Fibroblast of skin of left quadriceps (primary cell): Measurements from ENCODE around the gene SPCS3.
A peak's percentile ranks its signal among the peaks of the same experiment; 100 is the strongest.
"Not testable (repeated sequence)": the region's sequence is repeated elsewhere in the genome, so short reads cannot be mapped to it uniquely, and the experiment has no call there.

Experiments
- DNase-seq, 2 experiments: peaks; one replicate each; pipeline ENCODE4 v3.0.0-alpha.2; 2013; ENCODE audit warnings: low read depth in 2 of 2

SPCS3 gene

GRCh38 chr4:176319704-176320339, at the start of gene SPCS3:
TSS of gene SPCS3 (plus strand) at chr4:176319966. CDS start at chr4:176320077, 111 bp downstream.
- DNase-seq, result peak; percentile 90 to 91

- DNase-seq, result peak; percentile 97 to 98
Measured at GRCh38 chr4:176270669-176271068, 49.1 kb upstream of the SPCS3 start.

- no peak for DNase-seq
Measured at GRCh38 chr4:176271749-176272148, 48.0 kb upstream of the SPCS3 start.

- no peak for DNase-seq
Measured at GRCh38 chr4:176272799-176273198, 47.0 kb upstream of the SPCS3 start.

GRCh38 chr4:176273736-176274135, 46.0 kb upstream of the SPCS3 start:
- DNase-seq, result no peak

- no peak for DNase-seq
Measured at GRCh38 chr4:176274441-176274840, 45.3 kb upstream of the SPCS3 start.

- no peak for DNase-seq
Measured at GRCh38 chr4:176276710-176277109, 43.1 kb upstream of the SPCS3 start.

GRCh38 chr4:176277162-176277904, 42.4 kb upstream of the SPCS3 start:
- peak in 1 of 2 experiments; percentile 59 for DNase-seq

- not testable (repeated sequence) for DNase-seq
Measured at GRCh38 chr4:176279560-176279959, 40.2 kb upstream of the SPCS3 start.

- DNase-seq, result no peak
Measured at GRCh38 chr4:176286728-176287127, 33.0 kb upstream of the SPCS3 start.

- no peak for DNase-seq
Measured at GRCh38 chr4:176287546-176287945, 32.2 kb upstream of the SPCS3 start.

GRCh38 chr4:176288020-176288419, 31.7 kb upstream of the SPCS3 start:
- DNase-seq, result no peak

- no peak for DNase-seq
Measured at GRCh38 chr4:176289561-176289960, 30.2 kb upstream of the SPCS3 start.

GRCh38 chr4:176290520-176290919, 29.2 kb upstream of the SPCS3 start:
- no peak for DNase-seq

GRCh38 chr4:176291748-176292147, 28.0 kb upstream of the SPCS3 start:
- no peak for DNase-seq

- no peak for DNase-seq
Measured at GRCh38 chr4:176292920-176293319, 26.8 kb upstream of the SPCS3 start.

- no peak for DNase-seq
Measured at GRCh38 chr4:176293660-176294059, 26.1 kb upstream of the SPCS3 start.

GRCh38 chr4:176295907-176296306, 23.9 kb upstream of the SPCS3 start:
- not testable (repeated sequence) for DNase-seq

GRCh38 chr4:176298664-176299063, 21.1 kb upstream of the SPCS3 start:
- DNase-seq, result no peak

GRCh38 chr4:176300036-176300435, 19.7 kb upstream of the SPCS3 start:
- DNase-seq, result no peak

- DNase-seq, result no peak
Measured at GRCh38 chr4:176300565-176300964, 19.2 kb upstream of the SPCS3 start.

- DNase-seq, result peak; percentile 69 to 70
Measured at GRCh38 chr4:176302283-176303275, 17.2 kb upstream of the SPCS3 start.
